GM19099 (cell line): Measurements from ENCODE around the gene CLDN9.
A peak's percentile ranks its signal among the peaks of the same experiment; 100 is the strongest.

ENCODE experiments used
- POLR2A ChIP-seq: IDR thresholded peaks from 3 replicates; pipeline ENCODE4 v1.6.1; 2011; ENCODE audit warnings: low read depth; ENCODE audit not compliant: insufficient read length; ENCODE audit errors: extremely low read depth

Gene CLDN9

DNA sequence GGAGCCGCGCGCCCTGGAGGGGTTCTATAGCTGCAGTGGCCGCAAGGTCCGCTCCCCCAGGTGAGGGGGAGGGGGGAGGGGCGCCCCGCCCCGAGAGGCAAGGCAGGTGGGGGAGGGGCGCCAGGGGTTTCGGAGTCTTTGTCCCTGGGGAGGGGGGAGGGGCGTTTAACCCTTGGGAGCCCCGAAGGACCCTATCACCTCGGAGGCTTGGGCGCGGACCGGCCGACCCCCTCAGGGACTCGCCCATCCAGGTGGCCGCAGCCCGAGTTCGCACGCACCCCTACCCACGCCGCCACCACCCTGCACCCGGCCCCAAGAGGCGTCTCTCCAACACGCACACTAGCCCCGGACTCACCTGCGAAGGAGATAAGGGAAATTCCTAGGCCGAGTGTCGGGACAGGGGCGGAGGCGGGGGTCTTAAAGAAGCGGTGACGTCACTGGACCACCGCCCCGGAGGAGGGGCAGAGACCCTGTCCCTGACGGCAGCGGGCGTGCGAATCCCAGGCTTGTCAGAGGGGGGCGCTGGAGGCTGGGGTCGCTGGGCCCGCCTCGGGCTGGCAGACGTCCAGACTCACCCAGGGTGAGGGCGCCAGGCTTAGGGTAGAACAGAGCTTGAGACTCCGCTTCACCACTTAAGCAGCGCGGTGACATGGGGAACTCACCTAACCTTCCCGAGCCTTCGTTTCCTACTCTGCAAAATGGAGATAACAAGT is 5.2 kb downstream of the CLDN9 start, which contains the start of gene CLDN6:
TSS of gene CLDN6 (minus strand) at position 390 of the 713 bp plus-strand sequence. CDS start 2,162 bp downstream, outside the sequence.
- TF ChIP-seq POLR2A, result no peak

DNA sequence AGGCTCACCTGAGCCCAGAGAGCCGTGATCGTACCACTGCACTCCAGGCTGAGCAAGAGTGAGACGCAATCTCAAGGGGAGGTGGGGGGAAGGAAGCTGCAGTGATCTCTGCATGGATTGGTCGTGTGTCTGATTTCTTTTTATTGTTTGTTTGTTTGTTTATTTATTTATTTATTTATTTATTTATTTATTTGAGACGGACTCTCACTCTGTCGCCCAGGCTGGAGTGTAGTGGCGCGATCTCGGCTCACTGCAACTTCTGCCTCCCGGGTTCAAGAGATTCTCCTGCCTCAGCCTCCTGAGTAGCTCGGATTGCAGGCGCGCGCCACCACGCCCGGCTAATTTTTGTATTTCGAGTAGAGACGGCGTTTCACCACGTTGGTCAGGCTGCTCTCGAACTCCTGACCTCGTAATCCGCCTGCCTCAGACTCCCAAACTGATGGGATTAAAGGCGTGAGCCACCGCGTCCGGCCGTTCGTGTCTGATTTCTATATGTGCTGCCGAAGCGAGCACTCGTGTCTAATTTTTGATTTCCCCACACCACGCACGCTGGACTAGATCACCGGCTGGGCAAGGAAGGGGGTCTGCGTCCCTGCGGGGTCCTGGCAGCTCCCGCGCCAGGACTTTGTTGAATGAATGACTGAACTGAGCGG is 7.0 kb downstream of the CLDN9 start:
- no peak for TF ChIP-seq POLR2A

DNA sequence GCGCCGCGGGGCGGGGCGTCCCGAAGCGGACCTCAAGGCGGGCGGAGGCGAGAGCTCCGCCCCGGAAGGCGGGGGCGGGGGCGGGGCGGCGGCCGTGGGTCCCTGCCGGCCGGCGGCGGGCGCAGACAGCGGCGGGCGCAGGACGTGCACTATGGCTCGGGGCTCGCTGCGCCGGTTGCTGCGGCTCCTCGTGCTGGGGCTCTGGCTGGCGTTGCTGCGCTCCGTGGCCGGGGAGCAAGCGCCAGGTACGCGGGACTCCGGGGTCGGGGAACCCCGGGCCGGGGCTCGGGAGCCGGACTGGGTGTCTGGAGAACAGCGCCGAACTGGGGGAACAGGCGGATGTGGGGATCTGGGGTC is 7.5 kb downstream of the CLDN9 start, which contains the start of gene TNFRSF12A:
TSS of gene TNFRSF12A (plus strand) at position 122 of the 357 bp plus-strand sequence. CDS start at position 152, 30 bp downstream.
- TF ChIP-seq POLR2A, result peak; percentile 81

DNA sequence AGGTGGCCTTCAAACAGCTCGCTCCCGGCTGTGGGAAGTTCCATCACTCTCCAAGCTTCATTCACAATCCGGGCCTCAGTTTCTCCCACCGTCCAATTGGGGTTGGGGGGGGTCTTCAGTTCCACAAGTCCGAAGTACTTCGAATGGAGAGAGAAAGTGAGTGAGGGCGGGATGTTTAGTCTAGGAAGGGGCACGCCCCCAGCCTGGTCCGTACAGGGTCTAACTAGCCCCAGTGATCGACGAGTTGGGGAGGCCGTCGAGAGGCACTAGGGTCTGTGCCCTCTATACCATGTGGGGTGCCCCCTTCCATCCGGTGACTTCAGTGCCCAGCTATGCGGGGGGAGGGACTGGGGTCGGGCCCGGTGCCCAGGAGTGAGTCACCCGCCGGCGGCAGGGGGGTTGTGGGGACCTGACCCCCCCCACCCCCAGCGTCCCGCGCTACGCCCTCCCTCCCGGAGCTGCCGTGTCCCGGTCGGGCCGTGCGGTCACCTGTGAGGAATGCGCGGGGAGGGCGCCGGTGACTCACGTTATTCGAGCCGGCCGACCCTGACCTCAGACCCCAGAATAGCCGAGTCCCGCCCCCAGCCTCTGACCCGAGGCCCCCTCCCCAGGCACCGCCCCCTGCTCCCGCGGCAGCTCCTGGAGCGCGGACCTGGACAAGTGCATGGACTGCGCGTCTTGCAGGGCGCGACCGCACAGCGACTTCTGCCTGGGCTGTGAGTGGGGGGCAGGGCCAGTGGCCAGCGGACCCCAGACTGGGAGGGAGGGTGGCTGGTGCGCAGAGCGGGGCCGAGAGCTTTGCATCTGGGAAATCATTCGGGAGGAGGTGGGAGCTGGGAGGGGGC is 8.1 kb downstream of the CLDN9 start:
- TF ChIP-seq POLR2A, result no peak

DNA sequence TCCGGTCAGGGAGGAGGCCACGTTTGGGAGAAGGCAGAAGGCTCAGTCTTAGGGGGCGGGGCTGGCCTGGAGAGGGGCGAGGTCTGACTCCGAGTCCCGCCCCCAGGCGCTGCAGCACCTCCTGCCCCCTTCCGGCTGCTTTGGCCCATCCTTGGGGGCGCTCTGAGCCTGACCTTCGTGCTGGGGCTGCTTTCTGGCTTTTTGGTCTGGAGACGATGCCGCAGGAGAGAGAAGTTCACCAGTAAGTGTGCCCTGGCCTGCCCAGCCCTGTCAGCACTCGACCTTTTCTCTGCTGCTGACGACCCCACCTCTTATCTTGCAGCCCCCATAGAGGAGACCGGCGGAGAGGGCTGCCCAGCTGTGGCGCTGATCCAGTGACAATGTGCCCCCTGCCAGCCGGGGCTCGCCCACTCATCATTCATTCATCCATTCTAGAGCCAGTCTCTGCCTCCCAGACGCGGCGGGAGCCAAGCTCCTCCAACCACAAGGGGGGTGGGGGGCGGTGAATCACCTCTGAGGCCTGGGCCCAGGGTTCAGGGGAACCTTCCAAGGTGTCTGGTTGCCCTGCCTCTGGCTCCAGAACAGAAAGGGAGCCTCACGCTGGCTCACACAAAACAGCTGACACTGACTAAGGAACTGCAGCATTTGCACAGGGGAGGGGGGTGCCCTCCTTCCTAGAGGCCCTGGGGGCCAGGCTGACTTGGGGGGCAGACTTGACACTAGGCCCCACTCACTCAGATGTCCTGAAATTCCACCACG is 8.9 kb downstream of the CLDN9 start:
- TF ChIP-seq POLR2A, result no peak

- TF ChIP-seq POLR2A, result no peak
Observed at GRCh38 chr16:3022208-3022683, 9.5 kb downstream of the CLDN9 start.

GRCh38 chr16:3022684-3023414 is 10.1 kb downstream of the CLDN9 start:
- TF ChIP-seq POLR2A, result no peak

DNA sequence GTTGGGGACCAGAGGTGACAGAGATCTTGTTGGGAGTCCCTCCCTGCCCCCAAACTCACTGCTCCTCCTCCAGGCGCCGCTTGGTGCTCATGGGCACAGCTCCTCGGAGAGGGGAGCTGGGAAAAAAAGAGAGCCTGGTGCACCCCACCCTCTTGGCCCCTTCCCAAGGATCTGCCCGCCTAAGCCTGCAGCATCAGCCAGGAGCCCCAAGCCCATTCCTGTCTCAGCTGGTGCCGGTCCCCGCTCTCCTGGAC is 10.6 kb downstream of the CLDN9 start:
- TF ChIP-seq POLR2A, result no peak

DNA sequence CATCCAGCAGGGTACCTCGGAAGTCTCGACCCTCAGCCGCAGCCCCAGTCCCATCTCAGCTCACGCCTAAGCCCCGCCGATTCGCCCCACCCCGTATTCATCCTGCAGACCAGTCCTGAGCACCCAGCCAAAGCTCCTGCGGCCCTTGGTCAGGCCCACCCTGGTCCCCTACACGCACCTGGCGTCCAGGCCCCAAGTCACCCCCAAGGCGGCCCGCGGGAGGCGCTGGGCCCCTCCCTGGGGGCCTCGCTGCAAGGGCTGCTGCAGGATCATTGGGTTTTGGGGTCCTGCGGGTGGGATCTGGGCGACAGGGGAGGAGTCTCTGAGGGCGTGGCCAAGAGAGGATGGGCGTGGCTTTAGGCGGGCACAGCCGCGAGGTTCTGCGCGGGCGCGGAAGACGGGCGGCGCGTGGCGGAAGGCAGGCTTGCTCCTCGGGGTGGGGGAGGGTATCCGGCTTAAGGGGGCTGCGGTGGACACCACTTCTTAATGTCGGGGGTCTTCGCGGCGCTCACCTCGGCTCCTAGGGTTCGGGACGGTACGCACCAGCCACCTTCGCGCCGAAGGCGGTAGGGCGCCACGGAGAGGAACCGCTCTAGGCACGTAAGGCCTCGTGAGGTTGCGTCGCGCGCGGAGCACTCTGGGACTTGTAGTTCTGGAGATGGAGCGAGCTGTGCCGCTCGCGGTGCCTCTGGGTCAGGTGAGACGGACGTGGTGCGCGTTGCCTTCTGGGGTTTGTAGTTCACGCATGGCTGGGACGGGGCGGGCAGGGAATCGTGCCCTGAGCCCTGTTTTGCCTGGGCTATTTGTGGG is 11.2 kb downstream of the CLDN9 start, which contains the start of the genes HCFC1R1 and THOC6:
TSS of gene HCFC1R1 (minus strand) at position 274 of the 810 bp plus-strand sequence. CDS start at position 273, 1 bp downstream.
TSS of gene THOC6 (plus strand) at position 367 of the 810 bp plus-strand sequence. CDS start at position 659, 292 bp downstream.
- TF ChIP-seq POLR2A, result peak; percentile 89

GRCh38 chr16:3025032-3026002 is 12.6 kb downstream of the CLDN9 start:
- TF ChIP-seq POLR2A, result no peak

GRCh38 chr16:3026003-3026378 is 13.3 kb downstream of the CLDN9 start:
- TF ChIP-seq POLR2A, result no peak
